COLO668 (cell line): ENCODE data around the gene RLBP1.

Experiments
- DNase-seq: peaks from one replicate; lab custom pipeline; 2025; ENCODE audit not compliant: unreplicated experiment; lab: John Stamatoyannopoulos, UW

Gene RLBP1

GRCh38 chr15:89206908-89207331, 14.5 kb downstream of the RLBP1 start:
- DNase-seq, result peak; percentile 65

GRCh38 chr15:89205991-89206585, 15.3 kb downstream of the RLBP1 start:
- no peak for DNase-seq

- no peak for DNase-seq
These were observed 17.6 kb downstream of the RLBP1 start for GRCh38 chr15:89203705-89204273.

DNA sequence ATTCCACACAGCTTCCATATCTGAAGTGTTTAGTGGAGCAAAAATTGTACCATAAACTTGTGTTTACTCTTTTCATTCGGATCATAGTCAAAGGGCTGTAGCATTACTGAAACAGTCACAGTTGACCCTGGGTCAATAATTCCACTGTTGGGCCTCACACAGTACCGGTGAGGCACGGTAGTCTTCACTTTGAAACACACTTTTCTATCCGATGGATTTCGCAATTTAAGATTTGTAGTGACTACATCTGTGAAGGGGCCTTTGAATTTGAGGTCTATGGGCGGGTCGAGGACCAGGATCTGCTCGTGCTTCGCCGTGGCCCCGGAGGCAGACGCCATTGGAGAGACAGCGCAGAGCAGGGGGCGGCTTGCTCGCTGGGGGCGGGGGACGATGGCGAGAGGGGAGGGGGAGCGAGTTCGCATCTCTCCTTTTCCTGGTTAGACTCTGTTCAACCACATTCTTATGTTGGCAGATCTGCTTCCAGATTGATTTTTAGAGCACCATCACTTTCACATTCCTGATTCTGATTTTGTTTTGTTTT, 19.8 kb downstream of the RLBP1 start:
- DNase-seq, result no peak

GRCh38 chr15:89200182-89200581, 21.2 kb downstream of the RLBP1 start:
- no peak for DNase-seq

DNA sequence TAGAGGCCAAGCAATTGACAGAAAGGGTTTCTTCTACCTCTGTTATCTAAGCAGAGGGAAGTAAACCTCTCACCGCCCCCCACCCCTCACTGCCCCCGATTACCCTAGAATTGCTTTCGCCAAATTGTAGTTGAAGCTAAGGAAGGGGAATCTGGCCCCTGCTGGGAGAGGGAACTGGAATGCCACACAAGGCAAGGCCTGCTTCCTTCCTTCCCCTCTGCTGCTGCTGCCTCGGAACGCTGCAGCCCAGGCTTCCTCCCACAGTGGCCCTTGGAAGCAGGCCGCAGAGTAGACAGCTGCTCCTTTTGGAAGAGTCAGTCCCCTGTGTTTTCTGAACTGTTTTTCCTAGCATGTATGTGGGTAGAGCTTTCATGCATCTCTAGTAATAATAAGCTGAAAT, 21.6 kb downstream of the RLBP1 start:
- DNase-seq, result no peak

DNA sequence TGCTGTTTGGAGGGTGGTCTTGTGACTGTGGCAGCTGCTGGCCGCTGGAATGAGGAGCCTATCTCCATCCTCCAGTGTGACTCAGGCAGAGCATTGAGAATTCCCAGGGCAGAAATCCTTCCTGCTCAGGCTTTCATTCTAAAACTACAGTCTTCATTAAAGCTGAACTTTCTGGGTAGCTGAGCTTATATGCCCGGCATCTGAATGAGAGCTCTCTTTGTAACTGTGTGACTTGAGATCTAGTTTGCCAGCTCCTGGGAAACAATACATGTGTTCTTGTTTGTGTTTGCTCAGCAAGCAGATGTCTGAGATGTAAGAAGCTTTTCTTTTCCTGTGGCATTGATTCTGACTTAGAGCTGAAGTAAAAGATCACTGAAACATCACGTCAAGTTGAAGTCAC, 22.4 kb downstream of the RLBP1 start:
- no peak for DNase-seq

DNA sequence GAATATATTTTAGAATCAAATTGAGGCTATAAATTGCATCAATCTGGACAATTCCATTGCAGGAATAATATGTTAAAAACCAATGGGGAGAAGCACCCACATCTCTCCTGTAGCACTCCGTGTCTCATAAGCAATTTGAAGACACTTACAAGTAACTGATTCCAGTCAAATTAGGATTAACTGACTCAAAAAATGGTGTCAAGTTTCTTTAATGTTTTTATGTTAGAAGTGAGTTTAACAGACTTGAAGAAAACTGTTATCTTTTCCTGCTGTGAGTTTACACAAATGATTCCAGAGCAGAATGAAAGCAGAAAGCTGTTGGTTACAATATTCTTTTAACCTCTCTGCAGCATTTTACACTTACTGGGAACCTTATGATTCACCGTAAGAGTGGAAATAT, 23.2 kb downstream of the RLBP1 start:
- DNase-seq, result no peak

DNA sequence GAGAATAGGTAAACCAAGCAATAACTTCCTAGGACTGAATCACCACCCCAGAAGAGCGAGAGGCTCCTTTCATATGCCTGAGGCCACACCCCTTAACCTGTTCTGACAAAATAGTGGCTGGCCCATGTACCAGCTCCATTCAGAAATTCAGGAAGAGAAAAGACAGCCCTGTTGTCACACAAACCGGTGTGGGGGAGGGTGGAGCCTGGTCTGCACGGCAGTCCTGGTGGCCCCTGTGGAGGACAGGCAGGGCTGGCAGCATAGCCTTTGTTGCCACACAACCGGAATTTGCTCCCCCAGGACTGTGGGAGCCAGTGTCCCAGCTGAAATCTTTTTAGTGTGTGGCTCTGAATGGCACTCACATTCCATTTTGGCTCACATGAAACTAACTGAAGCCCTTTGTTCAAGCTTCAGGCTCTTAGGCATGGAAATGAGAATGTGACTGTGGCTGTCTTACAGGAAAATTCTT, 23.8 kb downstream of the RLBP1 start:
- DNase-seq, result no peak

- DNase-seq, result peak; percentile 56
These were observed 24.4 kb downstream of the RLBP1 start for GRCh38 chr15:89196994-89197393.

DNA sequence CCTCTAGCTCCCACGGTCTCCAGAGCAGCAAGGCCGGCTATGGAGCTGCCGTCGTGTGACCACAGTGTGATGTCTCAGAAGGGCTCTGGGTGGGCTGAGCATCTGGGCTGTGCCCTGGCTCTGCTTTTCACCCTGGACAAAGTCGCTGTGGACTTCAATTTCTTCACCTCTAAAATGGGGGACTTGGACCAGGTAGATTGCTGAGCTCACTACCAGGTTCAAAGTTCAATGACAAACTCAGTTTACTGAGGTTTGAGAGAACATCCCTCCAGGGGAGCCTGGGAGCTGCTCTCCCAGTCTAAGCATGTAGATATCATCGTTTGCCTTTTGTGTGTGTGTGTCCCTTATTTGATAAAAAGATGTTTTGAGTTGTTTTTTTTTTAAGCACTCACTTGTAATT, 25.1 kb downstream of the RLBP1 start:
- no peak for DNase-seq

GRCh38 chr15:89195836-89196235, 25.5 kb downstream of the RLBP1 start:
- DNase-seq, result no peak

GRCh38 chr15:89194608-89195007, 26.8 kb downstream of the RLBP1 start:
- no peak for DNase-seq

DNA sequence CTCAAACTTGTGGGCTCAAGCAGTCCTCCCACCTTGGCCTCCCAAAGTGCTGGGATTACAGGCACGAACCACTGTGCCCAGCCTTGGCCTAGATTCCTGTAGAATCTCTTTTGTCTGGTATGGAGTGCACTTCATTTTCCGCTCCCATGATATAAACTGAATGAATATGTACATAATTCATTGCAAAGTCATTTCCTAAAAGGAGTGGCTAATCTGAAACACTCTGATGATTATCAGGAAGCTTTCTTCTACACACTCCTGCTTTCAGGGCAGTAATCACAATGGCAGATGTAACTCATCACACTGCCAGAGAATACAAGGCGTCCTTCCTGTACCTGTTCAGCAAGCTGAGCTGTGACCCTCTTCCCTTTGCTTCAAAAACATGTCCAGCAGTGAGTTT, 28.6 kb downstream of the RLBP1 start:
- DNase-seq, result no peak

DNA sequence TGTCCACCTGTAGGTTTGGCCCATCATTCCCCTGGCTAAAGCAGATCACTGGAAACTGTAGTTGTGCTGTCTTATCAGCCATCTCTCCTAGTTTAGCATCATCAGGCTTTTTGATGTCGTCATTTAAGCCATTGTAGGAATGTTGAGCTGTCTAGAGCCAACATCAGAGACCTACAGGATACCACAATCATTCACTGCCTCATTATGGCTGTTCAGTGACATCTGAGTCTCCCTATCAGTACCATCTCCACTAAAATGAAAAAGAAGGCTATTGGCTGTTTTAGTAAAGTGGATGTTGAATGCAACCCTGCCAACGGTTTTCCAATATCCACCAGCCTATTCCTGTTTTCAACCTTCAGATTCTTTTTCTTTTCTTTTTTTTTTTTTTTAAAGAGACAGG, 29.2 kb downstream of the RLBP1 start:
- DNase-seq, result no peak

DNA sequence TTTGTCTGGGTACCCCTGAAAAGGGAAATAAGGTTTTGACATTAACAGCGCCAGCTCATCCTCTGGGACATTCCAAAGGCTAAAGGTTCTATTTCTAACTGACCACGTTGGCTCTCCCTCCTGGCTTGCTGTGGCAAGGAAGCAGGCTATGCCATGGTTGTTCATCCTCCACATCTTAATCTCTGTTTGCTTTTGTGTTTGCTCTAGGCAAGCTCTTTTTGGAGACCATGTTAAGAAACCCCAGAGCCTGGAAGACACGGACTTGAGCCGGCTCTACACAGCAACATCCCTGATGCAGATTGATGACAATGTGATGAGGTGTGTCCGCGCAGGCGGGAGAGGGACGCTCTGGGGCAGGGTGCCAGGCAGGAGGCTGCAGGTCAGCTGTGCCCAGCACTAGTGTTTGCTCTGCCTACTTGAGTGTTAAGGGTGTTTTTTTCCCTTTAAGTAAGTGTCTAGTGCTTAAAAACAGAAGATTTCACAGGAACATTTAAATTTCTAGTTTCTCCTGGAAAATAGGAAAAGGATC, 33.3 kb downstream of the RLBP1 start:
- no peak for DNase-seq

DNA sequence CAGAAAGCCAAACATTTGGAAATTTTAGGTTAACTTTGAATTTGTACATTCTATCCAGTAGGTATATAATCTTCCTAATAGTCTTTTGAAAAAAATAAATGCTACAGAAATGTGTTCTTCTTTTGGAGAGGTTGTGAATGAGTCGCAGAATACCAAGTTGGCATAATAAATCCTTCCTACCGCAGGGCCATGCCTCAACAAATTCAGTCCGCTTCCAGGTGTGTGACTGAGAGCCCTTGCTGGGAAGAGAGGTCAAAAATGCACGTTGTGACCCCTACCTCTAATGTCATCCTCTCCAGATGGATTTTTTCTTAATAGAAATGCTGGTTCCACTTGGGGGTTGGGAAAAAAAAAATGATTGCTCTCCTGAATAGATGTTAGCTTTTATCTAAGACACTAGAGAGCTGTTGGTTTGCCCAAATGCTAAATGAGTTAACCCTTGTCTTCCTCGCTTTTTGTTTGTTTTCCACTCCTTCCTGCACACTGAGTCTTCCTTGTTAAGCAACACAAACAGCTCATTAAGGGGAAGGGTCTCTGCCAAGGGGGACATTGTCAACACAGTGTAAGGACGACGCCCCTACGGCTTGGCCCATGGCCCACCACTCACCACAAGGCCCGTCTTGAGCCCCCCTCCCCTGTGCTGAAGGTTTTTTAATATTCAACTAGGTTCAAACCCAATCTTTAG, 33.9 kb downstream of the RLBP1 start:
- DNase-seq, result no peak

DNA sequence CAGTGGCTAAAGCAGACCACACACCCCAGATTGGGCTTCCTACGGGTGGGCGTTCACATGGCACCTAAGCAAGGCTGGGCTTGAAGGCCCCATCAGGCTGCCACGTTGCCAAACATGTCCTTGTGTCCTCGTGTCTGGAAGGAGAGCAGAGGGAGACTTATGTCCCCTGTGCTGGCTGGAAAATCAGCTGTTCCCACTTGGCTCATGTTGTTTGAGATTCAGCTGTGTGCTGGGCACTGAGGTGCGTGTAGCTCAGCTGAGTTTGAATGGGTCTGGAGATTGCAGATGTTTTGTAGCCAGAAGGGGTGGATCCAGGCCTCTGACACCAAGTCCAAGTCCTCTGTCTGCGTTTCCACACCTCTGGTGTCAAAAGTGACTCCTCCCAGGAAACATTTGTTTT, 34.6 kb downstream of the RLBP1 start:
- no peak for DNase-seq

- no peak for DNase-seq
These were observed 36.4 kb downstream of the RLBP1 start for GRCh38 chr15:89184886-89185526.

DNA sequence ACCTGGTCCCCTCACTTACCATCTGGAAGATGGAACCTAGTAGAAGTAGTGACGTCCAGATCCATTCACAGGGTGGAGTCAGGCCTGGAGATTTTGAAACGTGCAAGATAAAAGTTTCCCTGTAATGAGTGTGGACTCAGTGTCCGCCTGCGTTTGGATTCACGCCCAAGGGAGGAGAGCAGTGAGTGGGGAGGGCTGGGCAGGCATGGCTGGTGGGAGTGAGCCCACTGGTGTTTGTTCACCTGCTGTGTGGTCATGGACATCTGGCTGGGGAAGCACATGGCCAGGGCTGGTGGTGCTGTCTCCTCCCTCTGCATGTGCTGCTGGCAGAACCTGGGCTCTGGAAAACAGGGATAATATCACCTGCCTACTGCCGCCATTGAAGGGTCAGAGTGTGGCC, 37.0 kb downstream of the RLBP1 start:
- DNase-seq, result peak; percentile 87
